ENCODE measurements around the gene OMD. TPM values are rescaled to one million over a fixed set of nuclear protein-coding genes. Genes with fewer than 3 reads are reported as not detected.

The OMD gene
- total and polyA plus RNA-seq, 2 of the 8 experiments (the other 6 are each of a cell fraction or from before 2014, with no cell fraction given): not detected

GRCh38 chr9:92393686-92394085, 30.6 kb downstream of the OMD start (continued):
- TF ChIP-seq NRF1 (IDR thresholded peaks at IDR 0.05; ENCODE audit: low read depth, low read length) (no peak), SRF (IDR thresholded peaks at IDR 0.05; ENCODE audit: low read depth, low read length) (no peak), YY1 (IDR thresholded peaks at IDR 0.05; ENCODE audit: low read depth, low read length) (no peak), HDAC2 (IDR thresholded peaks at IDR 0.05; ENCODE audit: borderline replicate concordance in 1 of 2, low read depth in 2 of 2, low read length in 2 of 2) (no peak), SAP30 (IDR thresholded peaks at IDR 0.05; ENCODE audit: insufficient read depth, insufficient replicate concordance, low read length) (no peak), CTBP2 (IDR thresholded peaks at IDR 0.05; ENCODE audit: borderline replicate concordance, insufficient read depth, insufficient read length, low read length) (no peak), MAFK (IDR thresholded peaks at IDR 0.05; ENCODE audit: low read depth, low read length) (no peak)

All from H1 (cell line).